ENCODE data around the gene ANXA2R. TPM values are rescaled to one million over a fixed set of nuclear protein-coding genes. Genes with fewer than 3 reads are reported as not detected.

Gene ANXA2R
- total and polyA plus RNA-seq, 2 of the 13 experiments (the other 11 are each of a cell fraction or from before 2014, with no cell fraction given) = 0.95 to 1.3 TPM

- TF ChIP-seq ZNF142 (CRISPR knock-in tag; IDR thresholded peaks at IDR 0.05) (0 out of 2 replicates have a peak, but pooled peaks have one; percentile 35), NCOR1 (IDR thresholded peaks at IDR 0.05; ENCODE audit: borderline replicate concordance, low read length) (peak; percentile 37; the same call in 1 of the 2 replicates), ZNF670 (CRISPR knock-in tag; IDR thresholded peaks at IDR 0.05; ENCODE audit: borderline replicate concordance) (no peak), ZBTB7A (CRISPR knock-in tag; IDR thresholded peaks at IDR 0.05) (no peak), ARNTL (CRISPR knock-in tag; IDR thresholded peaks at IDR 0.05) (0 out of 2 replicates have a peak, but pooled peaks have one; percentile 24), USF2 (IDR thresholded peaks at IDR 0.05; ENCODE audit: low read depth, low read length) (no peak), USF2 (CRISPR knock-in tag; IDR thresholded peaks at IDR 0.05; ENCODE audit: borderline replicate concordance) (no peak), ZNF143 (CRISPR knock-in tag; IDR thresholded peaks at IDR 0.05) (no peak), ZNF597 (CRISPR knock-in tag; IDR thresholded peaks at IDR 0.05) (no peak), MYPOP (CRISPR knock-in tag; IDR thresholded peaks at IDR 0.05) (peak; percentile 98), AHR (CRISPR knock-in tag; IDR thresholded peaks at IDR 0.05) (no peak), SALL1 (CRISPR knock-in tag; IDR thresholded peaks at IDR 0.05) (peak; percentile 90), KDM2A (CRISPR knock-in tag; IDR thresholded peaks at IDR 0.05; ENCODE audit: borderline replicate concordance, low read depth) (peak; percentile 95), CENPT (CRISPR knock-in tag; IDR thresholded peaks at IDR 0.05; ENCODE audit: low read depth) (no peak), CBFB (CRISPR knock-in tag; IDR thresholded peaks at IDR 0.05) (peak; percentile 70; the same call in 1 of the 2 replicates), HNRNPH1 (optimal IDR thresholded peaks at IDR 0.05; ENCODE audit: low read depth, low read length) (no peak), GPBP1L1 (CRISPR knock-in tag; IDR thresholded peaks at IDR 0.05) (no peak)
Measured at GRCh38 chr5:43008363-43009153, 31.6 kb downstream of the ANXA2R start (continued).
